ENCODE measurements around the gene OR7C1.
"Not testable (repeated sequence)": the region's sequence is repeated elsewhere in the genome, so short reads cannot be mapped to it uniquely, and the experiment has no call there.

The OR7C1 gene

DNA sequence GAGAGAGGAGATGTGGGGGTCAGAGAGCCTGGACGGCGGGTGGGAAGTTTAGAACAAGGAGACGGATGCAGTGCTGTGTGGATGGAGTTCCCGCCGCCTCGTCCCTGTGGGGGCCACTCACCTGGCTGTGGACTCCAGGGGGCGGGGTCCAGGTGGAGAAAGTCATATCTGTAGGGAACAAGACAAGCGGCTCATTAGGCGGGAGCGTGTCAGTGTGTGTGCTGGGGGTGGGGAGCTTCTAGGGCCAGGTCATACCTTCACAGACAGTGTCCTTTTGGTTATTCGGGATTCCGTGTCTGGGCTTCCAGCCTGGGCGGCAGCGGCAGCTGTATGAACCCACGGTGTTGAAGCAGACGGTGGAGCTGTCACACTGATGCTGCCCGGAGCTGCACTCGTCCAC, 69.6 kb downstream of the OR7C1 start:
- DNase-seq (ENCODE audit: low read depth), result not testable (repeated sequence)

DNA sequence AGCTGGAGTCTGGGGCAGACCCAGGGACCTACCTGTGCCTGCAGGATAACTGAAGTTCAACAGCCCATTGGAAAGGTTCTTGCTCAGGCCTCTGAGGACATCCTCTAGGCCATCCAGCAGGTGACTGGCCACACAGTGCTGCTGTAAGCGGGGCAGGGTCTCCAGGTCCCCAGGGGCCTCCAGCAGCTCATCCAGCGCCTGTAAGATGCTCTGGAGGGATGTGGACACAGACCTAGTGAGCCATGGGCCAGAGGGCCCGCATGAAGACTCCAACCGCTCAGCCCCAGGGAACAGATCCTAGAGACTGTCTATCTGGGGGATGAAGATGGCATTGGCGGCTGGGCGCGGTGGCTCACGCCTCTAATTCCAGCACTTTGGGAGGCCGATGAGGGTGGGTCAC, 70.6 kb downstream of the OR7C1 start:
- no peak for DNase-seq (ENCODE audit: low read depth)

DNA sequence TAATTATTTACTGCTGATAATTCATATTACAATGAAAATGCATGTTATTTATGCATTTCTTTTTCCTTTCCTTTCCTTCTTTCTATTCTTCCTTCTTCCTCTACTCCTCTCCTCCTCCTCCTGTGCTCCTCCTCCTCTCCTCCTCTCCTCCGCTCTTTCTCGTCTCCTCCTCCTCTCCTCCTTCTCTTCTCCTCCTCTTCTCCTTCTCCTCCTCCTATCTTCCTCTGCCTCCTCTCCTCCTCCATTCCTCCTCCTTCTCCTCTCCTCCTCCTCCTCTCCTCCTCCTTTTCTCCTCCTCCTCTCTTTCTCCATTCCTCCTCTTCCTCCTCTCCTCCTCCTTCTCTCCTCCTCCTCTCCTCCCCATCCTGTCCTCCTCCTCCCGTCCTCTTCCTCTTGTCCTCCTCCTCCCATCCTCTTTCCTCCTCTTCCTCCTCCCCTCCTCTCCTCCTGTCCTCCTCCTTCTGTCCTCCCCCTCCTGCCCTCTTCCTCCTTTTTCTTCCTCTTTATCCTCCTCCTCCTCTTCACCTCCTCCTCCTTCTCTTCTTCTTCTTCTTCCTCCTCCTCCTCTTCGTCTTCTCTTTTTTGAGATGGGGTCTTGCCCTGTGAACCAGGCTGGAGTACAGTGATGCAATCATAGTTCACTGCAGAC, 71.4 kb downstream of the OR7C1 start:
- no peak for DNase-seq (ENCODE audit: low read depth)

GRCh38 chr19:14762111-14762510, 72.9 kb downstream of the OR7C1 start:
- DNase-seq (ENCODE audit: low read depth), result no peak

DNA sequence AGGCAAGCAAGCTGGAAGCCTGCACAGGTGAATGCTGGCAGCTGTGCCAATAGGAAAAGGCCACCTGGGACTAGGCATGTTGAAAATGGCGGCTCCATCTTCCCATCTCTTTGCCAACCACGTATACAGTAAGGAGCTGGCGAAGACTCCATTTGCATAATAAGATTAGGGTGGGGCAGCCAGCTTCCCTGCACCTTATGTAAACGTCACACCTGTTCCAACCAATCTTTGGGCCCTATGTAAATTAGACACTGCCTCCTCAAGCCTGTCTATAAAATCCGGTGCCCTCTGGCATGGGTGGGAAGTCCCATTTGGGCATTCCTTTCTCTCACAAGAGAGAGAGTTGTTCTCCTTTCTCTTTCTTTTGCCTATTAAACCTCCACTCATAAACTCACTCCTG, 73.4 kb downstream of the OR7C1 start:
- no peak for DNase-seq (ENCODE audit: low read depth)

DNA sequence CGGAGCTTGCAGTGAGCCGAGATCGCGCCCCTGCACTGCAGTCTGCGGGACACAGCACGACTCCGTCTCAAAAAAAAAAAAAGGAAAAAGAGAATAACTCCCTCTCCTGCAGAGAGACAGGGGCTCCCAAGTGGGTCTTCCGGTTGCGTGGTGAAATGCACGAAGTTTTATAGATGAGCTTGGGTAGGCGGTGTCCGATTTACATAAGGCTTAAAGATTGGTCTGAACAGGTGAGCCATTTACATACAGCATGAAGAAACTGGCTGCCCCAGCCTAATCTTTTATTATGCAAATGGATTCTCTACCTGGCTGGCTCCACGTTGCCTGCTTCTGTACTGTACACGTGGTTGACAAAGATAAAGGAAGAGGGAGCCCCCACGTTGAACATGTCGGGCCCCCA, 76.2 kb downstream of the OR7C1 start:
- DNase-seq (ENCODE audit: low read depth), result no peak

DNA sequence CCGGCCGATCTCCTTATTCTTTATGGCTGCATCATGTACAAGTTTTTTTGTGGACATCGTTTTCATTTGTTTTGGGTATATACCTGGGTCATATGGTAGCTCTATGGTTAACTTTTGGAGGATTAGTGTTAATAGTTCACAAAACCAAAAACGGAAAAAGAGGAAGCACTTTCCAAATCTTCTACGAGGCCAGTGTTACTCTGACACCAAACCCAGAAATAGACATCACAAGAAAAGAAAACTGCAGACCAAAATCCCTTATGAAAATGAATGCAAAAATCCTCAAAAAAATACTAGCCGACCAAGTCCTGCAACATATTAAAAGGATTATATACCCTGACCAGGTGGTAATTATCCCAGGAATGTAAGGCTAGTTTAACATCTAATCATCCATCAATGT, 86.4 kb downstream of the OR7C1 start:
- DNase-seq (ENCODE audit: low read depth), result no peak
